GM18498 (cell line): ENCODE results near the gene SLC8A2.
"Not testable (repeated sequence)": the region's sequence is repeated elsewhere in the genome, so short reads cannot be mapped to it uniquely, and the experiment has no call there.

ENCODE experiments used
- ATAC-seq: cut with Tn5 transposase; IDR thresholded peaks from one replicate; pipeline ENCODE4 v1.9.1; 2021; ENCODE audit warnings: mild to moderate bottlenecking, moderate library complexity; ENCODE audit not compliant: unreplicated experiment

Gene SLC8A2

DNA sequence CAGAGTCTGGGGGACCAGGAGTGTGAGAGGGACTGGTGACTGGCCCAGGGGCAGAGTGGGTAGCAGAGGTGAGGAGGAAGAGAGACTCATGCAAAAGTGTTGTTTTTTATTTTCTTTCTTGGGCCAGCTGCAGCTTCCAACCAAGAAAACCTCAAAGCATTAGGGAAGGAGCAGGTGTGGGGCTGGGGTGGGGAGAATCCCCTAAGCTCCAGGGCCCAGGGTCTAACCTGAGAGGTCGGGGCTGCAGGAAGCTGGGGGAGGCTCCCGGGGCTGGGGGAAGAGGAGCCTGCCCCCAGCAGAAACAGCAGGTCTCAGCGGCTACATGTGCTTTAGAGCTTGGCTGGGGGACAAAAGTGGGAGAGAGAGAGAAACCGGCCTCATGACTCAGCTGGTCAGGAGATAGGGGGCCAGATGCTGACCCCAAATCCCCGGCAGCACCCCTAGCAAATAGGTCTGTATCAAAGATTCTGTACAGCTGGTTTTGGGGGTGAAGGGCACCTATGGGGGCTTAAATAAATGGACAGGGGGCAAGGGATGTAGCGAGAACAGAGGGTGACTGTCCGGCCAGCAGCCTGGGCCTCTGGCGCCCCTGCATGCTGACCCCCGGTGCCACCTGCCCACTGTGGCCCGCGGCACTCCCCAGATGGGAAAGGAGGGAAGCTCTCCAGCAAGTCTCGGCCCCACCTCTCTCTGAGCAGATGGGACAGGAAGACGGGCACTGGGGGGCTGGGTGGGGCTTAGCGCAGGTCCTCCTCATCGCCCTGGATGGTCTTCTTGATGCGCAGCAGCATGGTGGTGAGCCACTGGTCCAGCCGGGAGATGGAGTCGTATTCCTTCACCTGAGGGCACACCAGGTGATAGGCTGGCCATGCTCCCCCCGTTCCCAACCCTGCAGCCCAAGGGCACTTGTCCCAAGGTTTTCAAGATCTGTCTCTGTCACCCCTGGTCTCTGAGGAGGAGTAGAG lies 16.1 kb upstream of the SLC8A2 start:
- ATAC-seq: no peak

DNA sequence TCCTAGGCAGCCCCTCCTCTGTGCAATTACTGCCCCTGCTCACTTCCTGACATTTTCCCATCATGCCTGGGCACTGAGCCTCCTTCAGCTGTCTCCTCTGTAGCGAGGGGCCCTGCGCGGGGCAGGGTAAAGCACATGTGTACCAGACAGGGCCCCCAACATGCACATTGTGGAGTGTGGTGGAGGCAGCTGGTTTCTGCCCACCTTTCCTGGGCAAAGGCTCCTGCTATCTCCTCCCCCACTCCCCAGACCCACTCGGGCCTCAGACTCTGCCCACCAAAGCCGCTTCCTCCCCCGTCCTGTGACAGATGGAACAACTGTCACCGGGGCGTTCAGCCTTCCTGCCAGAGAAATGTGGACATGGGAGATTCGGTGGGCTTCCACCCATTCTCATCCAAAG lies 15.2 kb upstream of the SLC8A2 start:
- ATAC-seq: no peak

DNA sequence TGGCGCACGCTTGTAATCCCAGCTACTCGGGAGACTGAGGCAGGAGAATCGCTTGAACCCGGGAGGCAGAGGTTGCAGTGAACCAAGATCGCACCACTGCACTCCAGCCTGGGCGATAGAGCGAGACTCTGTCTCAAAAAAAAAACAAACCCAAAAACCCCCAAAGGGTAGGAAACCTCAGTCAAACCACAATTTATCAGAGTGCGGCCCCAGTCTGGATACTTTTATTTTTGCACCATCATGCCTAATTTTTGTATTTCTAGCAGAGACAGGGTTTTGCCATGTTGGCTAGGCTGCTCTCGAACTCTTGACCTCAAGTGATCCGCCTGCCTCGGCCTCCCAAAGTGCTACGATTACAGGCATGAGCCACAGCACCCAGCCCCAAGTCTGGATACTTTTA lies 14.5 kb upstream of the SLC8A2 start:
- ATAC-seq: not testable (repeated sequence)

DNA sequence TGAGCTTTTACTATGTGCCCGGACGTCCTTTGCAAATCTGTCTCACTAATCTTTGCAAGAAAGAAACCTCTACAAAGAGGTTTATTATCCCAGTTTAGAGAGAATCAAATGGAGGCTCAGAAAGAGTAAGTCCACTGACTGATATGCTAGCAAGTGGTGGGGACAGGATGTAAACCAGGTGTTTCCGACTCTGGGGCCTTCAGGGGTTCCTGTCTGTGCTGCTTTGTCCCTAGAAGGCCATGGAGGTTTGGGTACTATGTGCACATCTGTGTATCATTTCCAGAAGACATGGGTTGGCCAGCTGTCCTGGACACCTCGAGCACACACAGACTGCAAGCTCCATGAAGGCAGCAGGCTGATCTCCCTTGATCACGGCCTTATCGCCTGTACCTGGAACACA lies 13.5 kb upstream of the SLC8A2 start:
- ATAC-seq: no peak

DNA sequence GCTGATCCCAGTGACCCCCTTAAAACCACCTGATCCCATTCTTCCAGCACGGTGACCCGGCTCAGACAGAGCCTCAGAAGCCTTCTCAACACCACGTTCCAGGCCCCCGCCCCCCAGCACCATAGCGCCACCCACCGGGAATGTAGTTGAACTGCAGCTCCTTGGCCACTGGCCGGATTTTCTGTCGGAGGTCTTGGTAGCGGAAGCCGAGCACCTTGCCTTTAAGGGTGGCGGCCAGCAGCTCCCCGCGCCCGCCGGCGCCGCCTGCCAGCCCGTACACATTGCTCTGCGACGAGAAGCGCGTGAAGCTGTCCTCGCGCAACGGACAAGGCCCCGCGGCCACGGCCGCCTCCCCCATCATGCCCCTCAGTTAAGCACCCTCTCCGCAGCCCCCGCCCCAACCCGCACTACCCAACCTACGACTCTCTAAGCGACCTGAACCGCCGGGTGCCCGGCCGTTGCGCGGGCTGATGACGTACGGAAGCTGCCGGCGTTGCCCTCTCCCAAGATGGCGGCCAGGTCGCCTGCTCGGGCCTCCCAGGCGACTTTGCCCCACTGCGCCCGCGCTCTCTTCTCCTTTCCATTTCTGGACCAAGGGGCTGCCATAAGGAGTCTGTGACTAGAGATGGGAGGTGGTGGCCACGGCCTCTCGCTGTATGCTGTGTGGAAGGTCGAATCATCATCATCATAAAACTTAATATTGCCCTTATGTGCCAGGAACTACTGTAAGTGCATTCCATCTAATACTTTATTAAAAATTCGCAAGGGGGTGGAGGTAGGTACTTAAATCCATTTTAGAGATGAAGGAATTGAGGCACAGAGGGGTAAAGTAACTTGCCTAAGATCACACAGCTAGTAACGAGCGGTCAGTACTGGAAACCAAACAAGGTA lies 12.4 kb upstream of the SLC8A2 start, which contains the start of gene KPTN:
Gene KPTN, minus strand, starts transcription at position 420 of the 891 bp plus-strand sequence. Its CDS starts 59 bp downstream, at position 361.
- ATAC-seq: peak; percentile 73

DNA sequence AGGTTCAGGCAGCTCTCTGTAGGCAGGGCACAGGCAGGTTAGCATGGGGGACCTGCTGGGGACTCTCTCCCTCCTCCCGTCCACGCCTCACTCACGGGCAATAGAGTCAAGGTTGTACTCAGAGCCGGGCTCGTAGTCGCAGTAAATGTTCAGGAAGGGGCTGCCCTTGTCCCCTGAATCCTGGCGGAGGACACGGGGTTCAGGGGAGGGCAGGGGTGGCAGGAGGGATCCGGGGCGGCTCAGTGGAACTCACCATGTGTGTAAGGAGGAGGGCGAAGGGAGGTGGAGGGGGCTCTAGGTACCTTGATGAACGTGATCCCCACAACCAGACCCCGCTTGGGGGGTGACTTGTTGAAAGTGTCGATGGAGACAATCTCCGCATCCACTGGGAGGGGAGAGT lies 11.5 kb upstream of the SLC8A2 start:
- ATAC-seq: no peak

DNA sequence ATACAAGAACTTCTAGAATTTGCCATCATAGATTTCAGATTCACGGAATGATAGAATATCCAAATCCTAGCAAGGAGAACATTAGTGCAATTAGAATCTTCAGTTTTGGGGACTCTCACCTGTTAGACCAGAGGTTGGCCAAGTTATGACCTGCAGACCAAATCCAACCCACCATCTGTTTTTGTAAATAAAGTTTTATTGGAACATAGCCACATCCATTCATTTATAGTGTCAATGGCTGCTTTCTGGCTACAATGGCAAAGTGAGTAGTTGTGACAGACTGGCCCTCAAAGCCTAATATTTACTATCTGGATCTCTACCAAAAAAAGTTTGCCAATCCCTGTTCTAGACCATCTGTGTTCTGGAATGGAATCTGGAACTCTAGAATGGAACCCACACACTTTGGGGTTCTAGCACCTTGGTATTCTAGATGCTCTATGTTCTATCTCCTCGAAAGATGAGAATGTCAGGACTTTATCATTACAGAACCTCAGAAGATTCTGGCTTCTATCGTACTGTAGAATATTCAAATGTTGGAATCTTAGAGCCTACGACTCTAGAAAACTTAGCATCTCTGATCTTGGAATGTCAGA lies 9.9 kb upstream of the SLC8A2 start:
- no peak for ATAC-seq

DNA sequence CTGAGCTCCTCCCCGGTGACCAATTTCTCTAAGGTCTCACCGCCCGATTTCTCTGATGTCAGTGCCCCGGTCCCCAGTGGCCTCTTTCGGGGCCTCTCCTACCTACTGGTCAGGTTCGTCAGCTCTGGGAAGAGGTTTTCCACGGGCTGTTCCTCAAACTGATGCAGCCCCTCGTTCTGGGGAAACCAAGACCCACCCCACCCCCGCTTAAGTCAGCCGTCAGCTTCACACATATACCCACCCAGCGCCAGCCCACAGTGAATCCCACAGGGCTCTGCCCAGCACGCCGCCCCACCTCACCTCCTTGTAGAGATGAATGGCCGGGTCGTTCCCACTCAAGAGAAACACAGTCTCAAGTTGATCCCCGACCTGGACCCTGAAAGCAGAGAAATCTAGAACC lies 9.0 kb upstream of the SLC8A2 start:
- ATAC-seq: no peak

DNA sequence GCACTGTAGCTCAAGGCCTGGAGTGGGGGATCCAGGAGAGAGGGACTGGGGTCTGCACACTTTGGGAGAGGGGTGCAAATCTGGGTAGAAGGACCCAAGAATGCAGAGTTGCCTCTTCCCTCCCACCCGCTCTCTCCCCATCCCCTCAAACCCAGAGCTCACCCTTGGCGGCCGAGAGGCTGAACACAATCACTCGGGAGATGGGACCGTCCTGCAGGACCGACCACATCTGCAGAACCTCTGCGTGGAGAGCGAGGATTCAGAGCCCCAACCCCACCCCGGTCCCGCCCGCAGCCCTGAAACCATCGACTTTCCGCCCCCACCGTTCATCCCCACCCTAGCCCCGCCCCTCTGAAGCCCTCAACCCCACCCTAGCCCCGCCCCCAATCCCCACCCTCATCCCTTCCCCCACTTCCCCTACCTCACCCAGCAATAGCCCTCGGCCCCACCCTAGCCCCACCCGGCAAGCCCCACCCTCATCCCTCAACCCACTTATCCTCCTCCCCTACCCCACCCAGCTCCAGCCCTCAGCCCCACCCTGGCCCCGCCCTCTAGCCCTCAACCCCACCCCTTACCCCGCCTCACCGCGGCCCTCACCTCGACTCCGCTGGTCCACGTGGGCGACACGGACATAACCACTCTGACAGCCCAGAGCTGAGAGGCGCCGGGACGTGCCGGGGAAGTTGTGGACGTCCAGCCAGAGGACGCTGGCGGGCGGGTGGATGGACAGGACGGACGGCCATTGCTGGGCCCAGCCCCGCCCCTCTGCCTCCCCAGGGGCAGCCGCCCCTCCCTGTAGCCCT lies 8.2 kb upstream of the SLC8A2 start:
- ATAC-seq: no peak

DNA sequence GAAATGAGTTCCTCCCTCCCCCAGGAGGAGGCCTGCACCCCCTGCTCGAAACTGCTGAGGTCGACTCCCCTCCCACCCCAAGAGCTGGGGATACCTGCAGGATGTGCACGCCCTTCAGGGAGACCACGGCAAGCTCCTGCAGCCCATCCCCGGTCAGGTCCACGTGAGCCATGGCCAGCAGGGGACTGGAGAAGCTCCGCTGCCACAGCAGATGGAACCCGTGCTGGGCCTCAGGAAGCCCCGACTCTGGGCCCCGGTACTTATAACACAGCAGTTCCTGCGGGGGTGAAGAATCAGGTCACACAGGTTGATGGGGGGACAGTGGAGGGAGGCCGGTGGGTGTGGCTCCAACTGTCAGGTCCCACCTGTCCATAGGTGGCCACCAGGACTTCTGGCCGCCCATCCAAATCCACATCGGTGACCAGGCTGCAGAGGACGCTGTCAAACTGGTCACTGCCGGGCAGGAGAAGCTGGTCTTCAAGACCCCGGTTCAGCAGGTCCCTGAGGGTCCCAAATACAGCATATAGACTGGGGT lies 4.8 kb upstream of the SLC8A2 start:
- ATAC-seq: no peak

DNA sequence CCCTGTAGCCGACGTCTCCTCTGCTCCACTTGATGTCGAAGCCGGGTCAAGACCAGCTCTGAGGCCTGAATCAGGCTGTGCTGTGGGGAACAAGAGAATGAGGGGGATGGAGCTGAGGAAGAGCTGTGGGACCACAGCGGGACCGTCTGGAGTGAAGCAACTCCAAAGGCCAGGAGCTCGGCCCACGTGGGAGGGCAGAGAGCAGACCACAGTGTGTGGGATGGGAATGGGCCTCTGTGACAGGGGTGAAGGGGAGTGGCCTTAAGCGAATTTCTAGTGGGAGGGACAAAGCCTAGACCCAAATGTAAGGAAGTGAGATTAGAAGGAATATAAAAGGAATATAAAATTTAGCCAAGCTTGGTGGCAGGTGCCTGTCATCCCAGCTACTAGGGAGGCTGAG lies 3.8 kb upstream of the SLC8A2 start:
- ATAC-seq: no peak

DNA sequence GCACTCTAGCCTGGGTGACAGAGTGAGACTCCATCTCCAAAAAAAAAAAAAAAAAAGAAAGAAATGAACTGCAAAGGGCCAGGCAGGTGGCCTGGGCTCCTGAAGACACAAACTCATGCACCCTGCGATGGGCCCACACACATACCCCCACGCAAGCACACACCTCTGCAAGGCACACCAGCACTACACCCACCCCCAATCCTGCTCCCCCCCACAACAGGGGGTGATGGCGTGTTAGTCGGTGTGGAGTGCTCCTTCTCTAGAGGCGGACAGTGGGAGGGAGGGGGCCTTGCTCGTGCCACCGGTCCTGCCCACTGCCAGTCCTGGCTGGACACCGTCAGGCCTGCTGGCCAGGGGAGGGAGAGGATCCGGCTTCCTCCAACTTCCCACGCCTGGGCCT lies 1.6 kb upstream of the SLC8A2 start:
- no peak for ATAC-seq

DNA sequence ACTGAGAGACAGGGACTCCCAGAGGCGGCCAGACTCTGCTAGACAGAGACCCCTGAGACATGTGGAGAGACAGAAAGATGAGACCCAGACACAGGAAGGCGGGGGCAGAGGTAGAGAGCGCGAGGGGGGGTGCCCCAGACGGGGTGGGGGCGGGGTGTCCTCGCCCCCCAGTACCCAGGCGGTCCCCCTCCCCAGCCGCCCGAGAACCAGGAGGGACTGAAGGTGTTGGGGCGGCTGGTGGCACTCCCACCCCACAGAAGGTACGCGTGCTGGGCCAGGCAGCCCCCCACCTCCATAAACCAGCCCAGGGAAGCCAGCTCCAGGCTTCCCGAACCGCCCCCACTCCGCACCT lies 336 bp downstream of the SLC8A2 start:
- ATAC-seq: no peak

DNA sequence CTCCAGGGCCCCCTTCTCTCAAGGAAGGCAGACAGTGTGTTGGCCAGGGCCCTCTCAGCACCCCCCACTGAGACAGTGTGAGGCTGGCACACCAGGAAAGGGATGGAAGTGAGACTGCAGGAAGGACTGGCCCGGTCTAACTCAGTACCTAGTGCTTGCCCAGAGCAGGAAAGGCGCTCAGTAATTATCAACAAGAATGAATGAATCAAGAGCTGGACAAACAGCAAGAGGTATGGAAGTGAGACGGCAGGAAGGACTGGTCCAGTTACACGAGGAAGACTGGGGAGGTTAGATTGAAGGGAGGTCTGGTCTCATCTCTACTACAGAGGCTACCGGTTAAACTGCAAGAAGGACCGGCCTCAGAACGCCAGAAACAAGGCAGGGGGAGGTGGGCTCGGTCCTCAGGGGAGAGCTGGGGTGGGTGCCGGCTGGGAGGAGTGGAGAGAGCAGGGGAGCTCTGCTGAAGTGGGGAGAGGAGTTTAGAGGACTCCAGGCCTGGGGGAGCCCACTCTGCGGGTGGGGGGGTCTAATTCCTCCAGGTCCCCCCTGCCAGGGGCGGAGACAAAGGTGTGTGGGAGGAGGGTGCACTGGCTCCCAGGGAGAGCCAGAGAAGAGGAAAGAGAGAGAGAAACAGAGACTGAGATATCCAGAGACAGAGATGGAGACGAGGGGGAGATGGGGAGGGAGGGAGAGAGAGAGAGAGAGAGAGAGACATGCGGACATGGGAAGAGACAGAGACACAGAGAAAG lies 1.1 kb downstream of the SLC8A2 start:
- ATAC-seq: no peak

DNA sequence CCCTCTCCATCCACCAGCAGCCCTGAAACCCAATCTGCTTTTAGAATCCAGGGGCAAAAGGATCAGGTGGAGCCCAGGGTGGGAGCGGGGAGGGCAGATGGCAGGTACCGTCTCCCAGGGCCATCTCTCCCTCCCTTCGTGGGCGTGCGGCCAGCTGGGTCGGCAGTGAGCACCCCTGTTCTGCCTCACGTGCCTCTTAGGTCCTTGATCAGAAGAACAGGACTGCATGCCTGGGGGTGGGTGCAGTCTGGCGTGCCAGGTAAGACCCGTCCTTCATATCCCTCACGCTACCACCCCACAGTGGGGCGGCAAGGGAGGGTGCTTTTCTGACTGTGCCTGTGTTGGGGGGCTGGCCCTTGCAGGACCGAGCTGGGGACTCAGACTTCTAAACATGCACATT lies 2.0 kb downstream of the SLC8A2 start:
- ATAC-seq: no peak

DNA sequence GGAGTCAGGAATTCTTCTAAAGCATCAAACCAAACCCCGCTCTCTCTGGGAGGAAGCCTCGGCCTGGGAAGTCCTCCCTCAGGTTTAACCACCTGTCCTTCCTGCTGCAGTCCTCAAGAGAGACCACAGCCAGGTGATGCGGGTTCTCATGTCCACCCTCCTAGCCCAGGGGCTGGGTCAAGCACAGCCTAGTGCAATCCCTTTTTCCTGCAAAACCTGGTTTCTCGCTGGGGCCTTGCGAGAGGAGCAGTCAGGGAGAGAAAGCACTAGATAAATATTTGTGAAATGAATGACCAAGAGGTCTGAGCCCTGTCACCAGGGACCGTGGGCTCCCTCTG lies 2.4 kb downstream of the SLC8A2 start:
- no peak for ATAC-seq

DNA sequence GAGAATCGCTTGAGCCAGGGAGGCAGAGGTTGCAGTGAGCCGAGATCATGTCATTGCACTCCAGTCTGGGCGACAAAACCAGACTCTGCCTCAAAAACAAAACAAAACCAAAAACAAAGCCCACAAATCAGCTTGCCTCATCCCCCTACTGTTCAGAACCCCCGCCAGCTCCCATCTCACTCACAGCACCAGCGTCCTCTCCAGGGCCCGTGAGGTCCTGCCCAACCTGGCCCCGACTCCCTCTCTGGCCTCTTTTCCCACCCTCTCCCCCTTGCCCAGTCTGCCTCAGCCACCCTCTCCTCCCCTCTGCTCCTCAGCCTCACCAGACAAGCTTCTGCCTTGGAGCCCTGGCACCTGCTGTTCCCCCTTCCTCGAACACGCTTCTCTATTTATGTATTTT lies 3.8 kb downstream of the SLC8A2 start:
- no peak for ATAC-seq

DNA sequence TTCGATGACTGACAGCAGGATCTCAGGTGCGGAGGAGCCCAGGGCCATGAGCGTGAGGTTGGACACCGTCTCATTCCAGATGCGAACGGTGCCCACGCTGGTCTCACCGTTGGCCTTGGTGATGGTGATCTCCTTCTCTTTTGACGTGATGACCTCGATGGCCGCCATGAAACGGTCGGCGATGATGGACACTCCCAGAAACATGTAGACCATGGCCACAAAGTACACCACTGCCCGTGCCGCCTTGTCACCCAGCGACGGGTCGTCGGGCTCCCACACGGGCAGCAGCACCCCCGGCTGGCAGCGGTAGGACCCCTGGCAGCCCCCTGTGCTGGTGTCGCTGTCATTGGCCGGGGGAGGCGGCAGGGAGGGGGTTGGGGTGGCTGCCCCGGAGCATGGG lies 5.7 kb downstream of the SLC8A2 start:
- ATAC-seq: no peak

DNA sequence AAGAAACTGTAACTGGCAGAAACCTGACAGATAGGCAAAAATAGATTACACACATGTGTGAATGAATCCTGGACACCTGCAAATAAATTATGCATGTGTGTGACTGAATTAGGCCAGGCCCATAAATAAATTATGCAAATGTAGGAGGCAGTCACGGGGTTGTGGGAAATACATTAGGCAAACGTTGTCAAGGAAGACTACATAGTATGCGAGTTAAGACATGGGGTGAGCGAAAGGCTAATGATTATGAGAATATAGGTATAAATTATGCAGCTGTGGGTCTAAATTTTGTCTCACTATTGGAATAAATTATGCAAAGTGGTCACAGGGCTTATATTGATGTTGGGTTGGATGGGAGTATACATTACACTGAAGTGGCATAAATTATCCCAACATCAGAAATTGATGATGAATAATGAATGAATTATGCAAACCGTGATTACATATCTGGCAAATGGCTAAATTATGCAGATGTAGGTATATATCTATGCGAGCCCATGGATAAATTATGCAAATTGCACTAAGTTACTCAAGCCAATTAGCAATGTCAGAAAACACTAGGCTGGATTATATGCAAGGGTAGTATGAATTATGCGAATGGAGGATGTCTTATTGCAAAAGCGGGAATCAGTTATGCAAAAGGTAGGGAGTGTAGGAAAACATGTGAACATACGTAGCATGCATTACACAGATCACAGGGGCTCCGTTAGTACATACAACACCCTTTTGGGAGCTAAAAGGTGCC lies 6.8 kb downstream of the SLC8A2 start:
- no peak for ATAC-seq
